Esophagus muscularis mucosa (tissue), 4 donors: ENCODE results near the gene PRSS3. TPM values are rescaled to one million over a fixed set of nuclear protein-coding genes. Genes with fewer than 3 reads are reported as not detected.

Experiments
- DNase-seq: peaks from one replicate; pipeline ENCODE4 v3.0.0-alpha.2; 2017; ENCODE audit errors: extremely low spot score
- H3K27ac ChIP-seq, 4 donors: fragments of 200-600 bp; sonication (generic); replicated peaks in 1 of 4; 1 replicate in 3 of 4; 2 replicates in 1 of 4; pipeline ENCODE4 v1.5.1; 2016 to 2019; ENCODE audit warnings: mild to moderate bottlenecking in 1 of 4
- H3K27me3 ChIP-seq, 4 donors: fragments of 200-600 bp; sonication (generic); one replicate each; pipeline versions ENCODE4 v1.5.1 to v1.6.0; 2016 to 2019
- H3K36me3 ChIP-seq, 4 donors: fragments of 200-600 bp; sonication (generic); one replicate each; pipeline ENCODE4 v1.5.1; 2016 to 2019
- H3K4me1 ChIP-seq, 4 donors: fragments of 200-600 bp; sonication (generic); one replicate each; pipeline ENCODE4 v1.5.1; 2016 to 2019
- H3K4me3 ChIP-seq, 4 donors: fragments of 200-600 bp; sonication (generic); 1 replicate in 2 of 4; 2 replicates in 2 of 4; pipeline ENCODE4 v1.5.1; 2016 to 2019; ENCODE audit warnings: mild to moderate bottlenecking in 4 of 4, moderate library complexity in 1 of 4
- H3K9me3 ChIP-seq, 4 donors: fragments of 200-600 bp; sonication (generic); 1 replicate in 3 of 4; 2 replicates in 1 of 4; pipeline ENCODE4 v1.5.1; 2016 to 2019
- CTCF ChIP-seq, 3 experiments: fragments of 200-600 bp in 2 of 3; fragments of 450-650 bp in 1 of 3; sonication (generic) in 2 of 3; IDR thresholded peaks; one replicate each; pipeline ENCODE4 v1.5.1; 2017 to 2019; ENCODE audit warnings: antibody characterized with exemption in 3 of 3, mild to moderate bottlenecking in 2 of 3, moderate library complexity in 1 of 3
- EP300 ChIP-seq: sonication (generic); formaldehyde crosslinking; IDR thresholded peaks from one replicate; pipeline ENCODE4 v1.6.1; 2017; ENCODE audit warnings: antibody characterized with exemption
- POLR2A ChIP-seq: fragments of 450-650 bp; IDR thresholded peaks from one replicate; pipeline ENCODE4 v1.6.1; 2017; ENCODE audit warnings: antibody characterized with exemption, moderate library complexity, mild to moderate bottlenecking, low read depth
- POLR2AphosphoS5 ChIP-seq, 2 donors: sonication (generic); formaldehyde crosslinking; IDR thresholded peaks; one replicate each; pipeline ENCODE4 v1.6.1; 2017; ENCODE audit warnings: antibody characterized with exemption in 2 of 2
- WGBS: methylation state at CpG from one replicate; pipeline ENCODE4 v1.1.5; 2018; 5-methylcytosine and 5-hydroxymethylcytosine counted together
- intact Hi-C: fragments of 100-400 bp; cut with DNase I; formaldehyde crosslinking; loops from one replicate; pipeline ENCODE4 v1.15.1; 2023
- total RNA-seq, 4 donors: library from RNA; depleted of rRNA; stranded (reverse); fragments of >200 nt; gene quantifications; one replicate each; pipeline versions ENCODE4 v1.1.0 to v1.2.1, GENCODE V29; 2016

The PRSS3 gene
- total RNA-seq, 4 donors from 2014 or later = 0.99 to 1.4 TPM; not detected in 2

- H3K36me3 ChIP-seq = no peaks in the 10 kb centered on the region
- H3K9me3 ChIP-seq = no peaks in the 10 kb centered on the region
- H3K27me3 ChIP-seq = no peaks in the 10 kb centered on the region
- intact Hi-C loops = loop anchor here (2.0 kb wide), 1 partner anchor 36 kb away; no protein-coding TSS in a partner anchor
- peaks cover 40 to 69% (median 61%) of the 10 kb centered on the region in 4 donors for H3K4me1 ChIP-seq
- 21% methylated on average over 6 of the region's 66 CpGs for WGBS
- DNase-seq = peak; percentile 97
- TF ChIP-seq POLR2A (peak; percentile 51), POLR2AphosphoS5 (IDR thresholded peaks at IDR 0.05) (peak; percentile 60 to 90), EP300 (no peak)
- H3K4me3 ChIP-seq = peak within 1 kb of the TSS; percentile 79 to 94 (median 92)
- H3K27ac ChIP-seq = peak within 1 kb of the TSS; percentile 96 to 100 (median 98)
Observed at GRCh38 chr9:33816327-33817252, 21.2 kb downstream of the PRSS3 start, which contains the start of gene UBE2R2. Gene UBE2R2, plus strand, starts transcription at chr9:33817160. Its CDS starts 598 bp downstream, at chr9:33817758.

- WGBS = under 1% methylated on average over 19 of the region's 81 CpGs
- intact Hi-C loops = loop anchor here (2.0 kb wide), 1 partner anchor 35 kb away; no protein-coding TSS in a partner anchor
- Histone ChIP-seq H3K36me3 (no peaks in the 10 kb centered on the region), H3K4me3 (peak overlapping the region; percentile 79 to 94 (median 92)), H3K4me1 (peaks cover 46 to 70% (median 70%) of the 10 kb centered on the region in 4 donors), H3K27ac (peak overlapping the region; percentile 96 to 100 (median 98)), H3K9me3 (no peaks in the 10 kb centered on the region), H3K27me3 (no peaks in the 10 kb centered on the region)
- no peak for DNase-seq
- TF ChIP-seq POLR2A (peak; percentile 28), CTCF (IDR thresholded peaks at IDR 0.05) (peak in 1 of 3 experiments; percentile 36), POLR2AphosphoS5 (IDR thresholded peaks at IDR 0.05) (no peak), EP300 (no peak)
Observed at GRCh38 chr9:33817327-33818166, 22.2 kb downstream of the PRSS3 start.

GRCh38 chr9:33818167-33818846 is 22.9 kb downstream of the PRSS3 start:
- no peaks in the 10 kb centered on the region for H3K27me3 ChIP-seq
- under 1% methylated on average over 12 of the region's 18 CpGs for whole genome bisulfite sequencing
- intact Hi-C loops = no loop called here
- H3K4me1 ChIP-seq = peaks cover 50 to 74% (median 72%) of the 10 kb centered on the region in 4 donors
- H3K36me3 ChIP-seq = no peaks in the 10 kb centered on the region
- no peak for DNase-seq
- H3K4me3 ChIP-seq = peak overlapping the region; percentile 79 to 94 (median 92)
- TF ChIP-seq POLR2A = no peak
- TF ChIP-seq CTCF (IDR thresholded peaks at IDR 0.05) = no peak
- peak in 1 of 2 donors; percentile 55 for TF ChIP-seq POLR2AphosphoS5 (IDR thresholded peaks at IDR 0.05)
- no peak for TF ChIP-seq EP300
- peak overlapping the region; percentile 96 to 100 (median 98) for H3K27ac ChIP-seq
- H3K9me3 ChIP-seq = no peaks in the 10 kb centered on the region

DNA sequence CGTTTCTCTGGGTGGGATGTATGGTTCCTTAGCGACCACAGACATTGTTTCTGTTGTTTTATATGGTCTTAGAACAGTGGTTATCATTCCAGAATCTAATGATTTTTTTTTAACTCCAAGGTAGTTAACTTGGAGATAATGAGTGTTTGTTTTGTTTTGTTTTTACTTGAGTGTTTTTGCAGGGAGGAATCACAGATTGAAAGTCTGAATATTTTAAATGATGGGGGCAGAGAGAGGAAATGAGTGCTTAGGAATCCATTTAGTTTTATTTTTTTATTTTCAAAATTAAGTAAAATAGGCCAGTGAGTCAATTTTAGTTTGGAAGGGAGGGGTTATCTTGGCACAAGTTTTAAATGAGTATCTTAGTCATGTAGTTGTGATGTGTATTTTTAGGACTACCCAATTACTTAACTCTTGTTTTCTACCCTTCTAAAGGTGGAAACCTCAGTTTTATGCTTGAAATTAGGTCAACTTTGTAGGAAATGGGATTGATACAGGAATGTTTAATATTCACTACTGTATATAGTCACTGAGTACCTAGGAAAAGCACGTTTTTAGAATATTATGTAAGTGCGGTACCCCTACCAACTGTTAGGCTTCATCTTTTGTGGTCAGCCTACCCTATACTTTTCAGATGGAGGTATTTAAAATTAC is 23.6 kb downstream of the PRSS3 start:
- DNase-seq = no peak
- intact Hi-C loops = no loop called here
- TF ChIP-seq POLR2A (no peak), CTCF (IDR thresholded peaks at IDR 0.05) (no peak), POLR2AphosphoS5 (IDR thresholded peaks at IDR 0.05) (no peak), EP300 (no peak)
- peaks cover 52 to 75% (median 72%) of the 10 kb centered on the region in 4 donors for H3K4me1 ChIP-seq
- H3K27me3 ChIP-seq = no peaks in the 10 kb centered on the region
- peak overlapping the region; percentile 79 to 94 (median 92) for H3K4me3 ChIP-seq
- no peaks in the 10 kb centered on the region for H3K9me3 ChIP-seq
- no peaks in the 10 kb centered on the region for H3K36me3 ChIP-seq
- 22% methylated on average over 4 of the region's 4 CpGs for WGBS
- H3K27ac ChIP-seq = peak overlapping the region; percentile 96 to 100 (median 98)
